HPDE6-E6E7 (cell line): ENCODE data around the gene RNF130.
A peak's percentile ranks its signal among the peaks of the same experiment; 100 is the strongest.

Experiments used
- DNase-seq: peaks from one replicate; pipeline ENCODE4 v3.0.0; 2011; ENCODE audit warnings: missing footprints; ENCODE audit errors: extremely low spot score

Gene RNF130

DNA sequence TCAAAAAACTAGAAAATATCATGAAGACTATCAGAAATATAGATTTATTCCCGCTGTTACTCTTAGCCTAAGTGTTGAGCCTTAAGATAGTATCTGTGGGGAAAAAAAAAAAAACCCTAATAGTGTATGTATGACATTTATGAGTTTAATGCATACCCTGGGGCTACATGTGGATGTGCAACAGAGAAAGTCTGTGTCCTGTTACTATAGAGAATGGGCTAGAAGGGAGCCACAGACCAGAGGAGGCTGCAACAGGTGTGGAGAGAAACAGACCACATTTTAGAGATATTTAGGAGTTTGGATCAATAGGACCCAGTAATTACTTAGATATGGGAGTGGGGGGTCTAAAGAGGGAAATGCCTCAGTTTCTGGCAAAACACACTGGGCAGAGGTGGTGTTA is 15.4 kb downstream of the RNF130 start:
- DNase-seq: no peak

DNA sequence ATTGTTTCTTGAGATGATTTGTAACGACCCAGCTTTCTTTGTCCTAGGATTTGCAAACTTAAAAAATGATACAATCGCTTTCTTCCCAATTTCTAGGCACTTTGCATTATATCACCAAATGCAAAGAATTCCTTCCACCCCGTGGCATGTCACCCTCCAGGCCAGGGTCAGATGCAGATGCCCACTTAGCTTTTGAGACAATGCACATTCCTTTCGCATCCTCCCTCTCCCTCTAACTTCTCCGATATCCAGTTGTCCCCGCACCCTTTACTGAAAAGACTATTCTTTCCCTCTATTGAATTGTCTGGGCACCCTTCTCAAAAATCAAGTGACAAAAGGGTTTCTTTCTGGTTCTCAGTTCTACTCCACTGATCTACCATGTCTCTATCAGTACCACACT is 17.3 kb downstream of the RNF130 start:
- DNase-seq: no peak

DNA sequence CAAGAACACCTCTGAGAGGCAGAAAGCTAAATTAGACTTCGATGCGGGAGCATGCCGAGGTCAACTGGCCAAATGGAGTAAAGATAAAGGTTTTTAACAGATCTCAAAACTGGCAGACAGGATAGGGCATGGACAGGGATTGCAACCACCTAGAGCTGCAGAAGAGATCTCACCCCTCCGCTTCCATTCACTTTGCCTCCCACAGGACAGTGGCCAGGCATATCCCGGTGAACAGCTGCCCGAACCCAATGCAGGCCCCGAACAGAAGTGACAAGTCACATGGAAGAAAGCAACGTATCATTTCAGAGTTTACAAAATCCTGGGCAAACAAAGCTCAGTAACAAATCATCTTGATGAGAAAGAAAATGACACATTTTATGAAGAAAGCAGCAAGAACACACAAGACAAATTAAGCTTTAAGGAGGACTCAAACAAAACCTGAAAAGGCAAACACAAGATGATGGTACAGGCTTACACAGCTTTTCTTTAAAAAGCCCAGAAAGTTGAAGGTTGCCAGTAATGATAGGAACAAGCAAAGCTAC is 18.4 kb downstream of the RNF130 start:
- DNase-seq: no peak

DNA sequence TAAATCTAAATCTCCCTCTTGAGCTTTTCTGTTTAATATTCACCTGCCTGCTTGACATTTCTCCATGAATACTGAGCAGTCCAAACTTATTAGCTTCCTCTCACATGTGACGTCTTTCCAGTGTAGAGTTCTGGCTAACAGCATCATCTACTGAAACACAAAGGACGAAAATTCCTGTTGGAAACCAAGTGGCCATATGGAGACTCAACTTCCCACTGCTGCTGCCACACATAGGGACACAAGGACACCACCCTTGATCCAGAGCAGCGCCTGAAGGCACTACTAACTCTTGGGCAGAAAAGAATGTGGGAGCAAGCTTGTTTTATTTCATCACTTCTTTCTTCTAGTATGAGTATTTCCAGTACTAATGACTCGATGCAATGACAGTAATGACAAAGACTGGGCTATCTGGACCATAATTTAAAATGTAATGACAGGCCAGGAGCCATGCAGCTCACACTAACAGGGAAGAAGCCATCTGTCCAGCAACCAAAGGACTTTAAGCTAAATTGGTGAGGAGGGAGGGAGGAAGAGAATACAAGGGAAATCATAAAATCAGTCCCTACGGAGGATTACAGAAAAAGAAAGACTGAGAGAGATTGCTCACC is 19.2 kb downstream of the RNF130 start:
- no peak for DNase-seq

DNA sequence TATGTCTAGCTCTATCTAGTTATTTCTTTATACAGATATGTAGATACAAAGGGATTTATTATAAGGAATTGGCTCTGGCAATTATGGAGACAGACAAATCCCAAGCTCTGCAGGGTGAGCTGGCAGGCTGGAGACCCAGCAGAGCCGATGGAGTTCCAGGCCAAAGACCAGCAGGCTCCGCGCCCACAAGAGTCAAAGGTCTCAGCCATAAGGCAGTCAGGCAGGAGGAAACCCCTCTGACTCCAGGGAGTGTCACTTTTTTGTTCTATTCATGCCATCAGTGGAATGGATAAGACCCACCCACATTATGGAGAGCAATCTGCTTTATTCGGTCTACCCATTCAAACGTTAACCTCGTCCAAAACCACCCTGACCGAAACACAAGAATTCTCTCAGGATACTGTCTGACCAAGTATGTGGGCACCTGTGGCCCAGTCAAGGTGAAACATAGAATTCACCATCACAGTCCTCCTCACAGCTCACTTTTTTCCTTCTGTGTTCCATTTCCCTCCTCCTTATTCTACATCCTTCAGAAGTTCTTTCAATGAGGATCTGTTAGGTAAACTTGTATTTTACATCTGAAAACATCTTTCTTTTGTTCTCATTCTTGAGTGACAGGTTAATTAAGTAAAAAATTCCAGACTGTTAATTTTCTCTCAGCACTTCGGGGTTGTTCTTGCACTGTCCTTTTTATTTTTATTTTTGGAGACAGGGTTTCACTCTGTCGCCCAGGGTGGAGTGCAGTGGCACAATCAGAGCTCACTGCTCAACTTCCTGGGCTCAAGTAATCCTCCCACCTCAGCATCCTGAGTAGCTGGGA is 21.2 kb downstream of the RNF130 start:
- no peak for DNase-seq

DNA sequence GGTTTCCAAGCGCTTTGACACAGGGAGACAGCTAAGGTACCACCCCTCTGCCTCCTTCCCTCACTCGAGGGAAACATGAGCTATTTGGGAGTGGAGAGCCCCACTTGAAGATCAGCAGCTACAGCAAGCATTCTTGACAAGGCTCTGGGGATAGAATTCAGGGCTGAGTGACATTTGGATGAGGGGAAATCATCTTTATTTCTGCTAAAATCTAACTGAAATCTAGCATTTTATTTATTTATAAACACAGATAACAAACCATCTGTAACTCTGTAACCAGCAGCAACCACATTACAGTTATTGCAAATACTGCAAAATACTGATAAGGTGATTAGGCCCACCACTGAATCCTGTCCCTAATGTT is 22.4 kb downstream of the RNF130 start:
- no peak for DNase-seq

DNA sequence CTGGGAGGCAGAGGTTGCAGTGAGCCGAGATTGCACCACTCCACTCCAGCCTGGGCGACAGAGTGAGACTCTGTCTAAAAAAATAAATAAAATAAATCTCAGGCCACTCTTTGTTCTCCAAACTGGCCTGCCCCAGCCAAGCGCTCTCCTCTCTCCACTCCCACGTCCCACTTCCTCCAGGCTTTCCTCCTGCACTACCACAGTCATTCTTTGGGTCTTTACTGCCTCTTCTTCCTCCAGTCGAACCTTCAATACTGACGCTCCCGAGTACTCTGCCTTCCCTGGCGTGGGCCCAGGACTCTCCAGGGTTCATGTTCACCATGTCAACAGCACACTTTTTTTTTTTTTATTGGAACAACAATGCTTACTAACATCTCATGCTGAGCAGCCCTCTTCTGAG is 23.9 kb downstream of the RNF130 start:
- DNase-seq: no peak

DNA sequence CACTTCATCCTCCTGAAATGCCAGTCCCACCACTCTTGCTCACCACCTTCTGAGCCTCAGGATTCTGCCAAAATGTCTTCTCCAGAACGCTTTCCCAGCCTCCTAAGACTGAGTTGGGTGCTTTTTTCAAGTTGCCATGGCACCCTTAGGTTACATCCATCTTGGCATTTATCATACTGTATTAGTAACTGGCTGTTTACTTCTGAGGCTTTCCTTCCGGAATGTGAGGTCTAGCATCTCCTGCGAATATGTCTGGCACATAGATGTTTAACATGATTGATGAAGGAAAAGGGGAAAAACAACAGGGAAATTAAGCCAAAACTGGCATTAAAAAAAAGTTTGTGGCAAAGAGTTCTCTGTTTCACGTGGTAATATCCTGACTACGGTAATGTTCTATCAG is 24.9 kb downstream of the RNF130 start:
- DNase-seq: no peak

DNA sequence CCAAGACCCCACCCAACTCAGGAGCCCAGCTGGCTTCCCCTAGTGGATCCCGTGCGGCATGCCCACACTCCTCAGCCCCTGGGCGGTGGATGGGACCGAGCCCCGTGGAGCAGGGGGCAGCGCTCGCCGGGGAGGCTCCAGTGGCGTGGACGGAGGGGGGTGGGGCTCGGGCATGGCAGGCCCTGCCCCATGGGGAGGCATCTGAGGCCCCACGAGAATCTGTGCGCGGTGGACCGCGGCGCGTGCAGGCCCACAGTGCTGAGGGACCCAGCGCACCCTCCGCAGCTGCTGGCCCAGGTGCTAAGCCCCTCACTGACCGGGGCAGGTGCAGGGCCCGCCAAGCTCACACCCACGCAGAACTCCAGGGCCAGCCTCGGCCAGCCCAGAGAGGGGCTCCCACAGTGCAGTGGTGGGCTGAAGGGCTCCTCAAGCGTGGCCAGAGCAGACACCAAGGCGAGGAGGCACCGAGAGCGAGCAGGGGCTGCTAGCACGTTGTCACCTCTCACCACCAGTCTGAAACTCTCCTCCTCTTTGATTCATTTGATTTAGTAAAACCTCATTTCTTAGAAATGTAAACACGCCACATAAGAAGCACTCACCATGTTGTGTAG is 25.6 kb downstream of the RNF130 start:
- DNase-seq: no peak

DNA sequence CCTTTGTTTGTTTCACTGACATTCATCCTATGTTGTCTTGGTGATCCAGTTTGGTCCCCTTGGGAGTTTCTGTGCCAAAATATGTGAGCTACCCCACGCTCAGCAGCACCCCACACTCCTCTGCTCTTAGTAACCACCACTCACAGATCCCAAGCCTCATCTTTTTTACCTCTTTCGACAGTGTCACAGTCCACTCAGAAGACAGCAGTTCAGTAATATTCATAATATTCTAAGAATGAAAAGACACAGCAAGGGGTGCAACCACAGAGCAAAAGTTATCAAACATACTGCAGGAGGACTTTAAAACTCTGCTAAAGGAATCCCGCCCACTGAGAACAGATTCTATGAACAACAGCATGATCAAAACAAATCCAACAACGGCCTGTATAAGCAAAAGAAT is 28.2 kb downstream of the RNF130 start:
- DNase-seq: no peak

DNA sequence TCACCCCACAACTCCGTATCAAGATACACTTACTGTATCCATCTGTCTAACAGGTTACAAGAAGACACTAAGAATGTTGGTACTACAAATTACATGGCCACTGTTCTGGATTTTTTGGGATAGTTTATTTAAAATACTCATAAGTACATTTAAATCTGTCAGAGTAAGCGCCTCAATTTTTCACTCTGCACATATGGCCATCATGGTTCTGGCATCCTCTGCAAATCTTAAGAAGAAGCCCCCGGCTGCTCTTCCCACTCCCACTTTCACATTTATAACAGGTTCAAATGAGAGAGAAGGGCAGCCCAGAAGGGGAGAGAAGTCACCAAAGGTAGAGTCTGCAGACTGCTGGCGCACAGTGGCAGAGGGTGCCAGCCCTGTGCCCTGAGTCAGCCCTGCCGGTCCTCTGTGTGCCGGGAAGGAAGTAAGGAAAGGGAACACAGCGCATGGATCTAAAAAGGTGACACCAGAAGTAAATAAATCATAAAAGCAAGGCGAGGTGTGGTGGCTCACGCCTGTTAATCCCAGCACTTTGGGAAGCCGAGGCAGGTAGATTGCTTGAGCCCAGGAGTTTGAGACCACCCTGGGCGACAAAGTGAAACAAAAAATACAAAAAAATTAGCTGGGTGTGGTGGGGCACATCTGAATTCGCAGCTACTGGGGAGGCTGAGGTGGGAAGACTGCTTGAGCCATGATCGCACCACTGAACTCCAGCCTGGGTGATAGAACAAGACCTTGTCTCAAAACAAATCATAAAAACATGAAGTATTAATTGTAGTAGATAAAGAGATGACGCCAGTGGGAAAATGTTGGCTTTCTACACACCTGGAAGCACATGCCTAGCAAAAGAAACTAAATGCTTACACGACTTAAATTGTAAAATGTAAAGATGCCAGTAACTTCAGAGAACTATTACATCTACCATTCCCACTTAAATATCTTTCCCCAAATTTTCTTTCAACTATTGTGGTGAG is 30.0 kb downstream of the RNF130 start:
- no peak for DNase-seq

DNA sequence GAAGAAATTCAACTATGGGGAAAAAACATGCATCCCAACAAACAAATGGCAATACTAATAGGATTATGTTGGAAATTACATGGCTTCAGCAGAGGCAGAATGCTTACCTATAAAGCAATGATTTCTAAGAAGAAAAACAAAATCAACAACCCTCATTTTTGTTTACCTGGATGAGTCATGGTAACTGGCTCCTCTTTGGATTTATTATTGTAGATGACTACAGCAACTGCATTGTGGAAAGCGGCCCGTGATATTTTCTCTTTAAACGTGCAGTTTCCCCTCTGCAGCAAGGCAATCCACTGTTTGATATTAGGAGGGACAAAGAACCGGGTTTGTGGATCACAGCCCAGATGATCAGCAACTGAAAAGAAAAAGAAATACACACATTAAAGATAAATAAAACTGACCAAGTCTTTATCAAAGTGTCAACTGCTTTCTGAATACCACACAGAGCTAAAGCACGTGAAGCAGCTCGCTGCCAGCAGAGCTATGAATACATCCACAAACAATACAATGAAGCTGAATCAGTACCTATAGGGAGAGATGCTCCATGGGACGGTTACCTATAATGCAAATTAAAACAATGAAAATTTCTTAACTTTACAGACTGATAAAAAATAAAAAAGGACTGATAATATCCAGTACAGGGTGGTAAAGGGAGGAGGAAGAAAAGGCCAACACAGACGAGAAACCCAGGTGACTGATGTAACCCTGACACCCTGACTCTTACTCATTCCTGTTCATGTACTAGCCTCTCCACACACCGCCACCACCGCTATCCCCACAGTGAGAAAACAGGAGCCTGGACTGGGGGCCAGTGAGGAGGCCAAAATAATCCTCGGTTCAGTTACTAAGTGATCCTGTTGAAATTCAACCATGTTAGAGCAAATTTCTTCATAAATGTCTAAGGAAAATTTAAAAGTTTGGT is 31.0 kb downstream of the RNF130 start:
- DNase-seq: no peak

DNA sequence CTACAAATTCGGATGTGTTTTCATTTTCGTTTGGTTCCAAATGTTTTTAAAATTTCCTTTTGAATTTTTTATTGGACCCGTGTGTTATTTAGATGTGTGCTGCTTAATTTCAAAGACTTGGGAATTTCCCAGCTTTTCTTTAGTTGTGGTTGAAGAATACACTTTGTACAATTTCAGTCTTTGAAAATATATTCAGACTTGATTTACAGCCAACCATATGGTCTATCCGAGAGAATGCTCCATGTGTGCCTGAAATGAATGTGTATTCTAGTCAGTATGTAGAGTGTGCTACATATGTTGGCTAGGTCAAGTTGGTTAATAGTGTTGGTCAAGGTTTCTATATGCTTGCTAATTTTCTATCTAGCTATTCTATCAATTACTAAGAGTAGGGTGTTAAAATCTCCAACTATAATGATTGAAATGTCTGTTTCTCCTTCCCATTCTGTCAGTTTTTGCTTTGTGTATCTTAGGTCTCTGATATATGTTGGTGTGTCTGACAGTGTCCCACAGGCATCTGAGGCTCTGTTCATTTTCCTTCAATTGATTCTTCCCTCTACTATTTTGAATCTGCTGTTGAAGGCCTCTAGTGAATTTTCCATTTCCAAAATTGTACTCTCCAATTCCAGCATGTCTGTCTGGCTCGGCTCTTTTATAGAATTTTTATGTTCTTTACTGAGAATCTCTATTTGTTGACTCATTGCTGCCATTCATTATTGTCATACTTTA is 36.2 kb downstream of the RNF130 start:
- DNase-seq: no peak

DNA sequence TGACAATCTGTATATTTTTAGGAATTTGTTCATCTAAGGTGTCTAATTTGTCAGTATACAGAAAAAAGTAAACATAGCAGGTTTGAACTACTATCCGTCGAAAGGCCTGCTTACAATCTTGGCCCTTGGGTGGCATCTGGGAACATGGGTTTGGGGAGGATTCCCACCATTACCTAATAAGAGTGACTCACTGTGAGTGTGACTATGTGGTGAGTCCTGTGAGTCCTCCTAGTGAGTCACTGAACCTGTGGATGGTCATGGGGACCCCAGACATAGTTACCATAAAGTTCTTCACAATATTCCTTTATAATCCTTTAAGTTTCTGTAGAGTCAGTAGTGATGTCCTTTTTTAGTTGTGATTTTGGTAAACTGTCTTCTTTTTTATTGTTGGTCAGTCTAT is 37.0 kb downstream of the RNF130 start:
- no peak for DNase-seq

DNA sequence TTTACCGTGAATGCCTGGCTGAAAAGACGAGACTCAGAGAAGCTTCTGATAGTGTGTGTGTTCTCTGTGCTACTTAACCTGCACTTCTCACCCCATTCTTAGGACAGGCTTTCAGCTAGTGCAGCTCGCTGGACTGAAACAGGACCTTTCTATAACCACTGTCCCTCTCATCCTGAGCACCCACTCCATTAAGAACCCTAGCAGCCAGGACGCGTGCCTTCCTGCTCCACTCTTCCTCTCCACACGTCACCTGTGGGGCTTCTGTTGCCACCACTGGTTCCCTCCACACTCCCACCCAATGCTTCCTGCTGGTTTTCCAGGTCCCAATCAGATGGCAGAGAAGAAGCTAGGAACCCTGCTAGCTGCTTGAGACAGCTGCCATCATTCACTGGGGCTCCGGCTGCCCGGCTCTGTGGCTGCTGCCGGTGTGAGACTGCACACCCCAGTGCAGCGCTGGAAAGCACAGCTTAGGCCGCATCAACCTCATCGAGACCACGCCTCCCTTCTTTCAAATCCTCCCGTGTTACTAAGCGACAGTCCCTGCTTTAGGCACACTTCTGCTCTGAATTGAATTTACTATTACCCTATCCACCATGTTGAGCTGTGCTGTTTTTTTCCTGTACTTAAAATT is 44.0 kb downstream of the RNF130 start:
- no peak for DNase-seq

DNA sequence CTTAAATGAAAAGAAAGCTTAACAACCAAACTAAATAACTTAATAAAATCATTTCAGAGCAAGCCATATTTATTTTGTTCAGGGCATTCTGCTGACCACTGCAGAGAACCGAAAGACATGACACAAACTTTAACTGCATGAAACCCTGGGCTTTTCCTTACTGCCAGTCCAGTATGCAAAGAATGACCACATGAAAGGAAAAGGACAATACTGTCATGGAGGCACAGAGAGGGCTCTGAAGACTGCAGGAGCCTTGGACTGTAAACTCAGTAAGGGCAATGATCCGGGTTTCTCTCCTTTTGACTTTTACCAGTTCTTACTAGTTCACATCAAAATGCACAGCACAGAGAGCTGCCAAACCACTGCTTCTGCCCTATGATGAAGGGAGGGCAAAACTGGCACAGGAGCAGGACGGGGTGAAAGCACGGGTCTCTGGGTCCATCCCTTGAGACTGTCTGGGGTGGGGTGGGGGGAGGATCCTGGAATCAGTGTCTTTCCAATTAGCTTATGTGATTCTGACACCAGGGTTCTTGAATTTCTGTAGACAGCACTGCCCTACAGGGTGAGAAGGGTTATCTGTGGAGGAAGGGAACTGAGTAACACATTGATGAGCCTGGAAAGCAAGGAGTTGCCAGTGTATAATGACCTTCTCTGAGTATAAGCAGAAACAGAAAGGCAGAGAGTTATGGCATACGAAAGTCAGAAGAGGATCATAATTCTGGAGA is 44.7 kb downstream of the RNF130 start:
- no peak for DNase-seq

DNA sequence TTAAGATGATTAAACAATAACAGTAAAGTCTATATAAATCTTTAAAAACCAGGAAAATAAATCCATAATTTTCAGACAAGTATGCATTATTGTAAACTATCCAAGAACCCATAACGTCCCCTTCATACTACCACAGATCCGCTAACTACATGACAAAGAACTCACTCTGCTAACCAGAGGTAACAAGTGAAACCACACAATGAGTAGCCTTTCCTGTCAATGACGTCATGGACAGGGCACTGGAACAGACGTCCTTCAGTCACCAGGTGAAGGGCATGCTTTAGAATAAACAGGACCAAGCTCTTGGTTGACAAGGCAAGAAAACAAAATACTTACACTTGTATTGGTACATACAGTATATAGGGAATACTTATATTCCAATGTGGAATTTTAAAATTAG is 45.2 kb downstream of the RNF130 start:
- DNase-seq: peak; percentile 15

DNA sequence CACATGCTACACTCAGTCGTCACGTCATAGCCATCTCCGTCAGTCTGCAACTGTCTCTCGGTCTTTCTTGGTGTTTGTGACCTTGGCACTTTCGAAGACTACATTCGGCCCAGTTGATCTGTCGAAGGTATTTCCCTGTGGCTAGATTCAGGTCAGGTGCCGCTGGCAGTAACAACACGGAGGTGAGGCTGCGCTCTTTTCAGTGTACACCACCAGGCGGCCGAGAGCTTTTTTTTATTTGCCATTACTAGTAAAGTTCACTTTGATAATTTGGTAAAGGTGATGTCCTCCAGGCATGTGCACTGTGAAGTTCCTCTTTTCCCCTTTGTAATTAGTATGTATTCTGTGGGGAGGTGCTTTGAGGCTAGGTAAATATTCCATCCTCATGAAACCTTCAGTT is 49.7 kb downstream of the RNF130 start:
- DNase-seq: no peak

DNA sequence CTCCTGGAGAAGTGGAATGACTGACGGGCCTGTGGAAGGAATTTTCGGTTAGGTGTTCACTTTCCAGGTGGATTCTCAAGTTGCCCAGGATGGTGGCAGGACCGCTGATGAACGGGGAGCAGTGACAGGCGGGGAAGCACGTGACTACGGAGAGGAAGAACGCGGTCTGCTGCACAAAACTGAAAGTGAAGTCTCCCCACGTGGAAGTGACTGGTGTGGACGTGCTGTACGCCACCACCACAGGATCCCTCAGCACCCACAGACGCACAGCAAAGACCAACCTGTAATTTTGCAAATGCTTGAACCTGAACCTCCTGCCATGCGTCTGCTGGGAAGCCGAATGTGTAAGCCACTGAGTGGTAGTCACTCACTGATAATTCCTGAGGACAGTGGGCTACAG is 51.4 kb downstream of the RNF130 start:
- no peak for DNase-seq
